Measurements from ENCODE around the gene CACNB4. TPM values are rescaled to one million over a fixed set of nuclear protein-coding genes. Genes with fewer than 3 reads are reported as not detected.
"Not testable (repeated sequence)": the region's sequence is repeated elsewhere in the genome, so short reads cannot be mapped to it uniquely, and the experiment has no call there.

The CACNB4 gene
- total RNA-seq, 2 donors from 2014 or later = 0.93 to 0.95 TPM

DNA sequence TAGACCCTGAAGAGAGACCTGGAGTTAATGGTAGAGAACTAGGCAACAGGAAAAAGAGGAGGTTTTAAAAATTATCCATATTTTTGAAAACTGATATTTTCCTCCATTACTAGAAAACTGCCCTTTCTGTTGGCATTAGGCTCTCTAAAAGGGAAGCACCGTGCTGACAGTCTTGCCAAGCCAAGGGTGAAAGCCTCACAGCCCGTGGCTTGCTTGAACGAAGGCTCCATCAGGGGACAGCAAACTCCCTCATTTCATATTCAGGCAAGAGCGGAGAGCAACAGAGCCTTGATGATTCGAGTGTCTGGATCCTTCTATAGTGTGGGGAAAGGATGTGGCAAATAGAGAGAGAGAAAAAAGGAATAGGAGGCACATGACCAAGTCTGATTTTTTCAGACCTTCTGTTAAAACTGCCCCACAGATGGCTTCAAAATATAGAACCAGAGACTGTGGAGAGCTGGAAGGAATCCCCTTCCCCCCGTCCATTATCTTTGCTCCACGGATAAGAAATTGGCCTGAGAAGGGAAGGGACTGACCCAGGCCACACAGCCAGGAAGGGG lies 67.0 kb downstream of the CACNB4 start:
- H3K9ac ChIP-seq (ENCODE audit: extremely low read depth, low read length, poor library complexity, severe bottlenecking) = no peak overlapping the region
- no peak overlapping the region for H3K4me3 Mint-ChIP-seq
- no peaks in the 10 kb centered on the region for H3K36me3 ChIP-seq (ENCODE audit: control insufficient read depth, insufficient read depth, low read length)
- peaks cover 1% of the 10 kb centered on the region for H3K9me3 Mint-ChIP-seq
- no peaks in the 10 kb centered on the region for H3K36me3 Mint-ChIP-seq (ENCODE audit: low read depth)
- H3K27ac ChIP-seq (ENCODE audit: low read depth, low read length) = no peak overlapping the region
- H3K9me3 ChIP-seq (ENCODE audit: control insufficient read depth, low read length) = no peaks in the 10 kb centered on the region
- TF ChIP-seq, protein P1, sequence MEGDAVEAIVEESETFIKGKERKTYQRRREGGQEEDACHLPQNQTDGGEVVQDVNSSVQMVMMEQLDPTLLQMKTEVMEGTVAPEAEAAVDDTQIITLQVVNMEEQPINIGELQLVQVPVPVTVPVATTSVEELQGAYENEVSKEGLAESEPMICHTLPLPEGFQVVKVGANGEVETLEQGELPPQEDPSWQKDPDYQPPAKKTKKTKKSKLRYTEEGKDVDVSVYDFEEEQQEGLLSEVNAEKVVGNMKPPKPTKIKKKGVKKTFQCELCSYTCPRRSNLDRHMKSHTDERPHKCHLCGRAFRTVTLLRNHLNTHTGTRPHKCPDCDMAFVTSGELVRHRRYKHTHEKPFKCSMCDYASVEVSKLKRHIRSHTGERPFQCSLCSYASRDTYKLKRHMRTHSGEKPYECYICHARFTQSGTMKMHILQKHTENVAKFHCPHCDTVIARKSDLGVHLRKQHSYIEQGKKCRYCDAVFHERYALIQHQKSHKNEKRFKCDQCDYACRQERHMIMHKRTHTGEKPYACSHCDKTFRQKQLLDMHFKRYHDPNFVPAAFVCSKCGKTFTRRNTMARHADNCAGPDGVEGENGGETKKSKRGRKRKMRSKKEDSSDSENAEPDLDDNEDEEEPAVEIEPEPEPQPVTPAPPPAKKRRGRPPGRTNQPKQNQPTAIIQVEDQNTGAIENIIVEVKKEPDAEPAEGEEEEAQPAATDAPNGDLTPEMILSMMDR (conservative IDR thresholded peaks at IDR 0.05) = no peak
- DNase-seq = no peak
- no peaks in the 10 kb centered on the region for H3K27me3 ChIP-seq (ENCODE audit: control insufficient read depth, insufficient read depth, low read length, poor library complexity, severe bottlenecking)
- no peaks in the 10 kb centered on the region for H3K27me3 Mint-ChIP-seq (ENCODE audit: insufficient read depth)
- H3K4me1 Mint-ChIP-seq = peaks cover 17% of the 10 kb centered on the region
- WGBS, 2 experiments (ENCODE audit: insufficient coverage in 1 of 2, insufficient read length in 1 of 2) = 85 to 87% methylated on average over 5 to 7 of the region's 7 CpGs
- H3K4me3 ChIP-seq (ENCODE audit: low read length) = no peak overlapping the region
- no peak overlapping the region for H3K27ac Mint-ChIP-seq
- peaks cover 3% of the 10 kb centered on the region for H3K4me1 ChIP-seq (ENCODE audit: control insufficient read depth, insufficient read depth, low read length)

DNA sequence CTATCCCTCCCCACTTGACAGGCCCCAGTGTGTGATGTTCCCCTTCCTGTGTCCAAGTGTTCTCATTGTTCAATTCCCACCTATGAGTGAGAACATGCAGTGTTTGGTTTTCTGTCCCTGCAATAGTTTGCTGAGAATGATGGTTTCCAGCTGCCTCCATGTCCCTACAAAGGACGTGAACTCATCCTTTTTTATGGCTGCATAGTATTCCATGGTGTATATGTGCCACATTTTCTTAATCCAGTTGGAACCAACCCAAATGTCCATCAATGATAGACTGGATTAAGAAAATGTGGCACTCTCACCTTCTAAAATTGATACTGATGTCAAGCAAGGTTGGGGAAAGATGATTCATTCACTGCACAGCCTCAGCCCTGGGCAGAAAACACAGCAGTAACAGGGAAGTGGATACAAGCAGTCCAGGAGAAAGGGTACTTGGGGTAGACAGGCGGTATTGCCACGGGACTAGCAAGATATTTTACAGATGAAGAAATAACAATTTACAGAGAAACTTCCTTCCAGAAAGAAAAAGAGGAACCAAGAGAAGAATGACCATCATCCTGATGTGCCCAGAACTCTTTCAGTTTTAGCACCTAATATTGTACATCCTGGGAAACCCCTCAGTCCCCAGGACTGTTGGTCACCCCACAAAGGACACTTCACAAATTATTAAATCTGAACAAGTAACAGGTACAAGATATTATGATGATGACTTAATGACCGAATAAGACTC lies 68.1 kb downstream of the CACNB4 start:
- H3K36me3 Mint-ChIP-seq (ENCODE audit: low read depth); H3K27ac Mint-ChIP-seq; H3K9me3 ChIP-seq (ENCODE audit: control insufficient read depth, low read length); H3K9me3 Mint-ChIP-seq; H3K36me3 ChIP-seq (ENCODE audit: control insufficient read depth, insufficient read depth, low read length); DNase-seq; H3K4me3 Mint-ChIP-seq; H3K9ac ChIP-seq (ENCODE audit: extremely low read depth, low read length, poor library complexity, severe bottlenecking); H3K27me3 ChIP-seq (ENCODE audit: control insufficient read depth, insufficient read depth, low read length, poor library complexity, severe bottlenecking); H3K4me3 ChIP-seq (ENCODE audit: low read length); H3K4me1 ChIP-seq (ENCODE audit: control insufficient read depth, insufficient read depth, low read length); H3K27ac ChIP-seq (ENCODE audit: low read depth, low read length); H3K27me3 Mint-ChIP-seq (ENCODE audit: insufficient read depth): not testable (repeated sequence)
- 97 to 100% methylated on average over 2 to 4 of the region's 4 CpGs for WGBS, 2 experiments (ENCODE audit: insufficient coverage in 1 of 2, insufficient read length in 1 of 2)
- peaks cover 17% of the 10 kb centered on the region for H3K4me1 Mint-ChIP-seq

DNA sequence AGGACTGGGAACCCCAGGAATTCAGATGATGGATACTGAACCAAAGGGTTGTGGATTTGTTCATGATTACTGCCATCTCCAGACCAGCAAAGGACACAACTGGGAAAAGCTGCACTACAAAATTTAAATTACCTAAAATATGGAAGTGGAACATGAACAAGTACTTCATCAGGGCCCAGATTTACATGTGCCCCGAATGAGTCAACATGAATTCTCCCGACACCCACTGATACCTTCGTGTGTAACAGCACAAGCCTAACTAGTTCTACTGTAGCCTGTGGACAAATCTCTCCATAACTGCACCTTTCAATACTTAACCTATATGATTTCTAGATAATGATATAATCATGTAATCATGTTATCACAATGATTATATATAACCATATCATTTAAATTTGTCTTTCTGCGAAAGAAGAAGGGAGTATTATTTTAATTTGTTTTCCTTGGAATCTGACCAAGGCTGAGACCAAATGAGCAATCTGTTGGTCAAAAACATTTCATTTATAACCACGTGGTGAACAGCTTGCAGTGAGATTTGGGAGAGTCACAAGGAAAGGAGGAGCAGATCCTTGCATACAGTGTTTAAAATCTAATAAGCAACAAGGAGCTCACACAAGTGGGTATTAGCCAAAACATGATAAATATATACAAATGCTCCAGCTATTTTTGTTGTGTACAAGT lies 70.5 kb downstream of the CACNB4 start:
- DNase-seq = no peak
- Mint-ChIP-seq H3K27me3 (ENCODE audit: insufficient read depth) (peaks cover 1% of the 10 kb centered on the region), H3K4me3 (no peak overlapping the region), H3K4me1 (peaks cover 2% of the 10 kb centered on the region), H3K36me3 (ENCODE audit: low read depth) (no peaks in the 10 kb centered on the region), H3K9me3 (peaks cover 1% of the 10 kb centered on the region), H3K27ac (no peak overlapping the region)
- Histone ChIP-seq H3K9ac (ENCODE audit: extremely low read depth, low read length, poor library complexity, severe bottlenecking) (no peak overlapping the region), H3K36me3 (ENCODE audit: control insufficient read depth, insufficient read depth, low read length) (no peaks in the 10 kb centered on the region), H3K9me3 (ENCODE audit: control insufficient read depth, low read length) (no peaks in the 10 kb centered on the region), H3K27ac (ENCODE audit: low read depth, low read length) (no peak overlapping the region), H3K4me1 (ENCODE audit: control insufficient read depth, insufficient read depth, low read length) (no peaks in the 10 kb centered on the region), H3K27me3 (ENCODE audit: control insufficient read depth, insufficient read depth, low read length, poor library complexity, severe bottlenecking) (no peaks in the 10 kb centered on the region), H3K4me3 (ENCODE audit: low read length) (no peak overlapping the region)
- WGBS, 2 experiments (ENCODE audit: insufficient coverage in 1 of 2, insufficient read length in 1 of 2) = 88 to 90% methylated on average over 4 to 5 of the region's 5 CpGs
- TF ChIP-seq, protein P1 (conservative IDR thresholded peaks at IDR 0.05) = no peak

All from endodermal cell (in vitro differentiated cells).